Smooth muscle cell (in vitro differentiated cells): ENCODE results near the gene ATP13A3. TPM values are rescaled to one million over a fixed set of nuclear protein-coding genes. Genes with fewer than 3 reads are reported as not detected.

ENCODE experiments used
- DNase-seq: peaks from one replicate; lab custom pipeline; 2025; ENCODE audit not compliant: unreplicated experiment; lab: John Stamatoyannopoulos, UW
- H2AFZ ChIP-seq: fragments of 200-600 bp; sonication (generic); 2 replicates; pipeline ENCODE4 v1.6.0; 2016; ENCODE audit warnings: antibody characterized with exemption, low read depth, mild to moderate bottlenecking
- H3F3A ChIP-seq: fragments of 200-600 bp; sonication (generic); 2 replicates; pipeline ENCODE4 v1.6.0; 2017; ENCODE audit warnings: antibody characterized with exemption, low read depth
- H3K27ac ChIP-seq: fragments of 200-600 bp; sonication (generic); 2 replicates; pipeline ENCODE4 v1.5.1; 2016; ENCODE audit warnings: low read depth, mild to moderate bottlenecking
- H3K27me3 ChIP-seq: fragments of 200-600 bp; sonication (generic); 2 replicates; pipeline ENCODE4 v1.6.1; 2016; ENCODE audit warnings: low read depth, mild to moderate bottlenecking
- H3K36me3 ChIP-seq: fragments of 200-600 bp; sonication (generic); 2 replicates; pipeline ENCODE4 v1.5.1; 2016; ENCODE audit warnings: low read depth
- H3K4me1 ChIP-seq: fragments of 200-600 bp; sonication (generic); 2 replicates; pipeline ENCODE4 v1.5.1; 2016; ENCODE audit warnings: low read depth
- H3K4me2 ChIP-seq: fragments of 200-600 bp; sonication (generic); 2 replicates; pipeline ENCODE4 v1.6.0; 2016; ENCODE audit warnings: mild to moderate bottlenecking
- H3K4me3 ChIP-seq: fragments of 200-600 bp; sonication (generic); 2 replicates; pipeline ENCODE4 v1.5.1; 2016; ENCODE audit warnings: mild to moderate bottlenecking
- H3K79me2 ChIP-seq: fragments of 200-600 bp; sonication (generic); 2 replicates; pipeline ENCODE4 v1.6.0; 2016; ENCODE audit warnings: low read depth, mild to moderate bottlenecking
- H3K9ac ChIP-seq: fragments of 200-600 bp; sonication (generic); 2 replicates; pipeline ENCODE4 v1.6.0; 2016; ENCODE audit warnings: low read depth
- H3K9me3 ChIP-seq: fragments of 200-600 bp; sonication (generic); replicated peaks from 2 replicates; pipeline ENCODE4 v1.5.1; 2016; ENCODE audit warnings: low read depth
- H4K20me1 ChIP-seq: fragments of 200-600 bp; sonication (generic); 2 replicates; pipeline ENCODE4 v1.6.0; 2016; ENCODE audit warnings: low read depth
- WGBS: methylation state at CpG from one replicate; pipeline ENCODE4 v1.1.7; 2016; ENCODE audit warnings: low lambda C conversion rate; 5-methylcytosine and 5-hydroxymethylcytosine counted together
- polyA plus RNA-seq: library from polyadenylated mRNA; unstranded; fragments of >200 nt; fragmentation: Nextera tagmentation; extraction: Ambion mirVana; gene quantifications from 2 replicates; pipeline ENCODE4 v1.2.1, GENCODE V29; 2016
- small RNA-seq: library from RNA; depleted of rRNA; stranded (forward); fragments of <200 nt; gene quantifications from one replicate; pipeline ENCODE3, GENCODE V24; 2014
- total RNA-seq: library from RNA; depleted of rRNA; stranded (reverse); fragments of >200 nt; gene quantifications from 2 replicates; pipeline ENCODE4 v1.2.3, GENCODE V29; 2014
- TF ChIP-seq, protein P1 (sequence below): fragments of 200-600 bp; sonication (generic); IDR thresholded peaks from 2 replicates; pipeline ENCODE4 v1.5.1; 2017; ENCODE audit warnings: borderline replicate concordance, mild to moderate bottlenecking, antibody characterized with exemption; ENCODE audit not compliant: insufficient read depth, poor library complexity, severe bottlenecking

The ATP13A3 gene
- total and polyA plus RNA-seq, 2 experiments from 2014 or later: 13.5 to 65.3 TPM

DNA sequence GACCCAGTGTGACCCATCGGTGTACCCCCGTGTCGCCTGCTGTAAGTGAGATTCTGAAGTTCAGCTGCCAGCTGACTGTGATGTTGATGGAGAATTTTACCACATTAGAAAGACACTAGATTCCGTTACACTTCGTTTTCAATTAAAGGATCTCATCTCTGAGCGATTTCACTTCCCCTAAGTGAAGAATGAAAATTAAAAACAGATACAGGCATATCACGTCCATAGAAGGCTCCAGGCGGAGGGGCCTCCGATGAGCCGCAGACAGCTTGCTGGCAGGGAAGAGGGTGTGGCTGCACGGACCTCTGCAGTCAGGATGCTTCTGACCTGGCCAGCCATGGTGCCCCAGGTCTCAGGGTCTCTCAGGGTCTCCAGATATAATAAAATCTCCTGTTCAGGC is 129.1 kb downstream of the ATP13A3 start:
- no peaks in the 10 kb centered on the region for H4K20me1 ChIP-seq
- no peak overlapping the region for H2AFZ ChIP-seq
- no peak for DNase-seq
- H3K79me2 ChIP-seq: no peaks in the 10 kb centered on the region
- no peaks in the 10 kb centered on the region for H3K9me3 ChIP-seq
- WGBS: 98% methylated on average over 11 of the region's 11 CpGs
- H3K4me3 ChIP-seq: no peak overlapping the region
- TF ChIP-seq, protein P1, sequence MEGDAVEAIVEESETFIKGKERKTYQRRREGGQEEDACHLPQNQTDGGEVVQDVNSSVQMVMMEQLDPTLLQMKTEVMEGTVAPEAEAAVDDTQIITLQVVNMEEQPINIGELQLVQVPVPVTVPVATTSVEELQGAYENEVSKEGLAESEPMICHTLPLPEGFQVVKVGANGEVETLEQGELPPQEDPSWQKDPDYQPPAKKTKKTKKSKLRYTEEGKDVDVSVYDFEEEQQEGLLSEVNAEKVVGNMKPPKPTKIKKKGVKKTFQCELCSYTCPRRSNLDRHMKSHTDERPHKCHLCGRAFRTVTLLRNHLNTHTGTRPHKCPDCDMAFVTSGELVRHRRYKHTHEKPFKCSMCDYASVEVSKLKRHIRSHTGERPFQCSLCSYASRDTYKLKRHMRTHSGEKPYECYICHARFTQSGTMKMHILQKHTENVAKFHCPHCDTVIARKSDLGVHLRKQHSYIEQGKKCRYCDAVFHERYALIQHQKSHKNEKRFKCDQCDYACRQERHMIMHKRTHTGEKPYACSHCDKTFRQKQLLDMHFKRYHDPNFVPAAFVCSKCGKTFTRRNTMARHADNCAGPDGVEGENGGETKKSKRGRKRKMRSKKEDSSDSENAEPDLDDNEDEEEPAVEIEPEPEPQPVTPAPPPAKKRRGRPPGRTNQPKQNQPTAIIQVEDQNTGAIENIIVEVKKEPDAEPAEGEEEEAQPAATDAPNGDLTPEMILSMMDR: no peak
- H3K27me3 ChIP-seq: peaks cover 10% of the 10 kb centered on the region
- no peaks in the 10 kb centered on the region for H3K4me1 ChIP-seq
- no peak overlapping the region for H3K4me2 ChIP-seq
- no peaks in the 10 kb centered on the region for H3F3A ChIP-seq
- no peak overlapping the region for H3K27ac ChIP-seq
- H3K36me3 ChIP-seq: no peaks in the 10 kb centered on the region
- H3K9ac ChIP-seq: no peak overlapping the region

- 78% methylated on average over 7 of the region's 7 CpGs for WGBS
- H3F3A ChIP-seq: no peaks in the 10 kb centered on the region
- TF ChIP-seq, protein P1: no peak
Measured at GRCh38 chr3:194355379-194355778, 131.4 kb downstream of the ATP13A3 start.

GRCh38 chr3:194354315-194354714 is 132.5 kb downstream of the ATP13A3 start:
- TF ChIP-seq, protein P1: no peak
- Histone ChIP-seq H3K27ac (no peak overlapping the region), H3K4me1 (no peaks in the 10 kb centered on the region), H3K4me2 (no peak overlapping the region), H4K20me1 (no peaks in the 10 kb centered on the region), H3K4me3 (no peak overlapping the region), H3K36me3 (no peaks in the 10 kb centered on the region), H3K27me3 (peaks cover 10% of the 10 kb centered on the region), H2AFZ (no peak overlapping the region), H3F3A (no peaks in the 10 kb centered on the region), H3K9ac (no peak overlapping the region), H3K9me3 (no peaks in the 10 kb centered on the region), H3K79me2 (no peaks in the 10 kb centered on the region)
- no peak for DNase-seq
- WGBS: 92% methylated on average over 2 of the region's 2 CpGs

More at GRCh38 chr3:194355379-194355778, 131.4 kb downstream of the ATP13A3 start:
- Histone ChIP-seq H4K20me1 (no peaks in the 10 kb centered on the region), H3K79me2 (no peaks in the 10 kb centered on the region), H3K9me3 (no peaks in the 10 kb centered on the region), H3K9ac (no peak overlapping the region), H3K4me1 (no peaks in the 10 kb centered on the region), H3K36me3 (no peaks in the 10 kb centered on the region), H3K4me3 (no peak overlapping the region), H3K27ac (no peak overlapping the region), H3K4me2 (no peak overlapping the region), H2AFZ (no peak overlapping the region), H3K27me3 (peaks cover 10% of the 10 kb centered on the region)
- no peak for DNase-seq

Small RNA genes within 50 kb of the gene (small RNA-seq; reads per million reads assigned to genes)
- gene AC108676.2: 1.2 reads per million, percentile 33 among the genes with 10 or more reads in this experiment
- gene RNU6-1101P: not detected

Other genes with a start within 250 kb of the ATP13A3 start
- gene CPN2, start 135.7 kb downstream of the ATP13A3 start, total RNA-seq: 0.13 TPM in 1 of 2 replicates, not detected in the other
- not detected in 2 replicates for gene CPN2, start 135.7 kb downstream of the ATP13A3 start, polyA plus RNA-seq
- 4.3 and 4.7 TPM in 2 replicates for gene LRRC15, start 117.3 kb downstream of the ATP13A3 start, total RNA-seq
- 2.4 and 4.9 TPM in 2 replicates for gene LRRC15, start 117.3 kb downstream of the ATP13A3 start, polyA plus RNA-seq
- 0.13 TPM in 1 of 2 replicates, not detected in the other for gene GP5, start 87.7 kb downstream of the ATP13A3 start, total RNA-seq
- gene GP5, start 87.7 kb downstream of the ATP13A3 start, polyA plus RNA-seq: not detected in 2 replicates
- 4.2 and 12.7 TPM in 2 replicates for gene TMEM44, start 146.4 kb upstream of the ATP13A3 start, total RNA-seq
- gene TMEM44, start 146.4 kb upstream of the ATP13A3 start, polyA plus RNA-seq: 18.4 and 19.4 TPM in 2 replicates
- gene LSG1, start 185.2 kb upstream of the ATP13A3 start, total RNA-seq: 29.0 and 29.1 TPM in 2 replicates
- gene LSG1, start 185.2 kb upstream of the ATP13A3 start, polyA plus RNA-seq: 14.0 and 19.8 TPM in 2 replicates
- 19.0 and 40.9 TPM in 2 replicates for gene FAM43A, start 198.9 kb upstream of the ATP13A3 start, total RNA-seq
- 54.4 and 73.4 TPM in 2 replicates for gene FAM43A, start 198.9 kb upstream of the ATP13A3 start, polyA plus RNA-seq